AG04449 (cell line): ENCODE results near the gene DEPDC7.

Experiments
- CTCF ChIA-PET: fragments of 350-600 bp; formaldehyde crosslinking; extraction: SDS; loops from one replicate; lab custom pipeline; 2021; ENCODE audit warnings: antibody characterized with exemption; lab: Yijun Ruan, JAX
- POLR2A ChIA-PET: fragments of 400-600, 350-600 bp; formaldehyde crosslinking; extraction: SDS; loops from one replicate; lab custom pipeline; 2020; ENCODE audit warnings: antibody characterized with exemption, inconsistent platforms; lab: Yijun Ruan, JAX
- DNase-seq: peaks from one replicate; pipeline ENCODE4 v3.0.0-alpha.2; 2010; ENCODE audit warnings: low read depth, low spot score
- H3K4me3 ChIP-seq: 2 replicates; pipeline ENCODE4 v1.5.1; 2011; ENCODE audit warnings: low read depth, mild to moderate bottlenecking, control low read depth, low read length
- CTCF ChIP-seq: IDR thresholded peaks from one replicate; pipeline ENCODE4 v1.5.1; 2011; ENCODE audit warnings: mild to moderate bottlenecking, moderate library complexity, low read length, control low read depth, inconsistent platforms; ENCODE audit not compliant: insufficient read depth; ENCODE audit errors: missing control alignments

Gene DEPDC7

GRCh38 chr11:33001281-33001680, 14.4 kb upstream of the DEPDC7 start:
- ChIA-PET CTCF (interaction anchor here (0.6 kb wide), 1 partner anchor 42 kb away, joined by 3 read pairs; no protein-coding TSS in a partner anchor), POLR2A (interaction anchor here (1.4 kb wide), 1 partner anchor 38 kb away, joined by 6 read pairs; the partner anchor contains the start of gene TCP11L1)
- DNase-seq, result no peak
- TF ChIP-seq CTCF, result no peak
- H3K4me3 ChIP-seq, result no peak overlapping the region

GRCh38 chr11:33001751-33002542, 13.7 kb upstream of the DEPDC7 start:
- TF ChIP-seq CTCF, result no peak
- no peak overlapping the region for H3K4me3 ChIP-seq
- no peak for DNase-seq
- ChIA-PET POLR2A (no interaction called here), CTCF (interaction anchor here (0.6 kb wide), 1 partner anchor 43 kb away, joined by 3 read pairs; no protein-coding TSS in a partner anchor)

DNA sequence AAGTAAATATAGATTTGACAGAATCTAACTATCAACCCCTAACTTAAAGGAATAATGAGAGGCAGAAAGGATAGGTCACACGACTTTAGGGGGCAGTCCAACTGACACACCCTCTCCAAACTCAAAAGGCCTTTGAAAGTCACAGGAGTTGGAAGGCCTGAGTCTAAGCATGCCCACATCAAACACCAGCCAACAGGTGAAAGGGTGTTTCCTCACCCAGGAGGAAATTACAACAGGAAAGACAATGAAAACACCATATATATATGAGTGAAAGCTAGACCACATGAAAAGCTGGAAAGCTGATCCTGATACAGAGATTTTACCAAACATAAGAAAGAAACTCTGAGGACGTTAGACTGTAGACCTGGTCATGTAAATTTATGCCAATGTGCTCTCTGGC, 10.5 kb upstream of the DEPDC7 start:
- POLR2A ChIA-PET, result no interaction called here
- TF ChIP-seq CTCF, result no peak
- no peak for DNase-seq
- CTCF ChIA-PET, result interaction anchor here (0.8 kb wide), 1 partner anchor 26 kb away, joined by 3 read pairs; no protein-coding TSS in a partner anchor
- no peak overlapping the region for H3K4me3 ChIP-seq

DNA sequence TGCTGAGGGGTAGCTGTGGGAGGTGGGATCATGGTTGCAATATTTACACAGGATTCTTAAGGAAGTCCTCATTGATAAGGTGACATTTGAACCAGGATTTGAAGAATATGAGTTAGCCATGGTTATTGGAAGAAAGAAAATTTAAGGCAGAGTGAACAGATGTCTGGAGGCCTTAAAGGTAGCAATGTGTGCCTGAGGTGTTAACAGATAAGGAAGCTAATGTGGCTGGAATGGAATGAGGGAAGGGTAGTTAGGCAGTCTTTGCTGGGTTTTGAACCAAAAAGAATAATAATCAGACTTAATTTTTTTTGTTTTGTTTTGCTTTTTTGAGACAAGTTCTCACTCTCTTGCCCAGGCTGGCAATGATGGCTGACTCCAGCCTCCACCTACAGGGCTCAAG, 9.7 kb upstream of the DEPDC7 start:
- ChIA-PET POLR2A (no interaction called here), CTCF (no interaction called here)
- no peak overlapping the region for H3K4me3 ChIP-seq
- TF ChIP-seq CTCF, result no peak
- DNase-seq, result no peak

DNA sequence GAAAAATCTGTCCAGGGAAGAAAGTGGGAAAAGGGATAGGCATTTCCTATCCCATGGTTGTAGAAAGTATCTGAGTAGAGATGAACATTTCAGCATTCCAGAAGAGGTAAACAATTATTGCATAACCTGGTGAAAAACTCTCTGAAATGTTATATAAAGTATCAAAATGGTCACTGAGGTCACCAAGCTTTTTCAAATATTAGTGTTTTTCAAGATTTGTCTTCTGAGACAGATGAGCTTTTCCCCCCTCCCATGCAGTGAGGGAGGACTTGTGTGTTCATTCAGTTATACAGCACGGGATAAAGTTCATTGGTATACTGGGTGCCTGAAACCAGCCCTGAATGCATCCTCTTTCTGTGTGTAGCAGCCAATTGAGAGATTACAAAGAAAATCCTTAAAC, 1.9 kb upstream of the DEPDC7 start:
- POLR2A ChIA-PET, result no interaction called here
- CTCF ChIA-PET, result no interaction called here
- DNase-seq, result no peak
- TF ChIP-seq CTCF, result no peak
- no peak overlapping the region for H3K4me3 ChIP-seq

DNA sequence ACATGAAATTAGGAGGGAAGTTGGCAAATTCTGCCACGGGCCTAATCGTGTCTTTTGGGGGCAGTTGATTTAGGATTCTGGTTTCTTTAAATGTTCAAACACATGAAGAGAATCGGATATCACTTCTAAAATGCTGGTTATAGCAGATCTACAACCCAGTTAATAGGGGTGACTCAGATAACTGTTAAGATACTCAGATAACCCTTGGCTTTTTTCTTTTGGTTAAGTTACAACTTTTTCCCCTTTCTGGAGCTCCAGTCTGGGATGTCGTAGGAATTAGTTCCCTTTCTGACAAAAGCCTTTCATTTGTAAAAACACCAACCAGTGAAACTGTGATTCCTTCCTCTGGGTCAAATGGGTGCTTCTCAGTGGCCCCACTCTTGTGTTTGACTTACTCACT, 976 bp downstream of the DEPDC7 start:
- DNase-seq, result no peak
- POLR2A ChIA-PET, result interaction anchor here (0.8 to 1.6 kb wide), 4 partner anchors 12 to 49 kb away, joined by 3 to 13 read pairs (median 4); partner anchors contain the start of gene TCP11L1
- CTCF ChIA-PET, result interaction anchor here (1.0 to 1.6 kb wide), 7 partner anchors 9 to 48 kb away, joined by 3 to 9 read pairs (median 4); no protein-coding TSS in a partner anchor
- H3K4me3 ChIP-seq, result peak overlapping the region; percentile 74
- TF ChIP-seq CTCF, result no peak
